ENCODE data around the gene KCNH6.

GRCh38 chr17:63564562-63564961, 41.4 kb downstream of the KCNH6 start:
- TF ChIP-seq EP300 (IDR thresholded peaks at IDR 0.05) (no peak), CTCF (IDR thresholded peaks at IDR 0.05) (no peak)

Data from gastroesophageal sphincter (tissue), 3 donors.